Testis (tissue), 3 donors: ENCODE data around the gene DRICH1. TPM values are rescaled to one million over a fixed set of nuclear protein-coding genes. Genes with fewer than 3 reads are reported as not detected.

Source experiments
- polyA plus RNA-seq: library from polyadenylated mRNA; stranded (reverse); fragments of 350-450 nt; fragmentation: Illumina TruSeq; extraction: RNeasy Lipid Tissue Mini Kit (QIAGEN cat#74804); gene quantifications from one replicate; pipeline ENCODE4 v1.2.3, GENCODE V29; 2014; ENCODE audit warnings: low read depth, low replicate concordance; ENCODE audit not compliant: insufficient read depth
- small RNA-seq, 2 donors: library from RNA; depleted of rRNA; stranded (forward); fragments of <200 nt; gene quantifications; one replicate each; pipeline ENCODE3, GENCODE V24; 2016
- total RNA-seq, 2 donors: library from RNA; depleted of rRNA; stranded (reverse); fragments of >200 nt; gene quantifications; one replicate each; pipeline ENCODE4 v1.2.3, GENCODE V29; 2016

Gene DRICH1
- total and polyA plus RNA-seq, 3 donors from 2014 or later, result 16.4 to 68.4 (median 44.2) TPM

Small RNAs within 50 kb of the gene (small RNA-seq; reads per million reads assigned to genes)
- gene AP000346.3, result 0 to 0.09 reads per million in 2 donors

Other genes starting within 250 kb of the DRICH1 start
- 10 to 100 TPM in 1 of 2 donors, 1 to 10 TPM in 1; 6.9 to 24.6 TPM for gene IGLL1, start 52.0 kb downstream of the DRICH1 start, total RNA-seq
- gene IGLL1, start 52.0 kb downstream of the DRICH1 start, polyA plus RNA-seq, result 36.9 TPM
- gene RGL4, start 58.7 kb upstream of the DRICH1 start, total RNA-seq, result 1 to 10 TPM; 5.3 to 8.1 TPM
- 10.1 TPM for gene RGL4, start 58.7 kb upstream of the DRICH1 start, polyA plus RNA-seq
- gene ZNF70, start 118.8 kb upstream of the DRICH1 start, total RNA-seq, result 1 to 10 TPM; 7.2 to 8.7 TPM
- 2.9 TPM for gene ZNF70, start 118.8 kb upstream of the DRICH1 start, polyA plus RNA-seq
- gene VPREB3, start 122.1 kb upstream of the DRICH1 start, total RNA-seq, result under 1 TPM in 1 of 2 donors, not detected in 1; 0.68 TPM
- 1.2 TPM for gene VPREB3, start 122.1 kb upstream of the DRICH1 start, polyA plus RNA-seq
- gene C22orf15, start 130.7 kb upstream of the DRICH1 start, total RNA-seq, result 1 to 10 TPM in 1 of 2 donors, under 1 TPM in 1; 0.68 to 2.4 TPM
- gene C22orf15, start 130.7 kb upstream of the DRICH1 start, polyA plus RNA-seq, result 8.8 TPM
- 10 to 100 TPM; 24.0 to 30.2 TPM for gene CHCHD10, start 135.7 kb upstream of the DRICH1 start, total RNA-seq
- 74.8 TPM for gene CHCHD10, start 135.7 kb upstream of the DRICH1 start, polyA plus RNA-seq
- gene MMP11, start 140.5 kb upstream of the DRICH1 start, total RNA-seq, result 10 to 100 TPM; 32.4 to 36.1 TPM
- 13.6 TPM for gene MMP11, start 140.5 kb upstream of the DRICH1 start, polyA plus RNA-seq
- 100 to 1,000 TPM; 158 to 165 TPM for gene SMARCB1, start 154.6 kb upstream of the DRICH1 start, total RNA-seq
- 160 TPM for gene SMARCB1, start 154.6 kb upstream of the DRICH1 start, polyA plus RNA-seq
- 10 to 100 TPM; 14.9 to 16.2 TPM for gene DERL3, start 206.7 kb upstream of the DRICH1 start, total RNA-seq
- gene DERL3, start 206.7 kb upstream of the DRICH1 start, polyA plus RNA-seq, result 48.7 TPM
- gene SLC2A11, start 225.6 kb upstream of the DRICH1 start, total RNA-seq, result 10 to 100 TPM; 21.8 to 22.7 TPM
- 14.3 TPM for gene SLC2A11, start 225.6 kb upstream of the DRICH1 start, polyA plus RNA-seq